HCT116 (cell line): ENCODE results near the gene MAPKAP1. TPM values are rescaled to one million over a fixed set of nuclear protein-coding genes. Genes with fewer than 3 reads are reported as not detected.
A peak's percentile ranks its signal among the peaks of the same experiment; 100 is the strongest.

Experiments used
- ATAC-seq: fragments of 200-7000 bp; cut with Tn5 transposase; 2 replicates; pipeline ENCODE4 v1.9.1; 2020; ENCODE audit warnings: mild to moderate bottlenecking, moderate library complexity
- BruUV-seq: library from RNA; stranded (reverse); fragments of 400-500 nt; replicated peaks from 2 replicates; lab custom pipeline; 2021; lab: Mats Ljungman, UMichigan
- CTCF ChIA-PET: fragments of 300-600 bp; sonication (Branson Sonifier 250); formaldehyde crosslinking; loops from one replicate; lab custom pipeline; 2021; ENCODE audit warnings: antibody characterized with exemption; lab: Charles Lee
- POLR2A ChIA-PET: fragments of 300-600, 350-600 bp; sonication (Branson Sonifier 250); formaldehyde crosslinking; loops from one replicate; lab custom pipeline; 2021; ENCODE audit warnings: antibody characterized with exemption; lab: Charles Lee
- RAD21 ChIA-PET, 2 experiments: fragments of 300-600 bp; sonication (Branson Sonifier 250); formaldehyde crosslinking; loops; one replicate each; lab custom pipeline; 2023; ENCODE audit warnings: low total read pairs in 2 of 2; ENCODE audit not compliant: uncharacterized antibody in 2 of 2, unreplicated experiment in 2 of 2, low non-redundant PET in 1 of 2; lab: Charles Lee
- DNase-seq: peaks from one replicate; pipeline ENCODE4 v3.0.0-alpha.2; 2010; ENCODE audit warnings: low read depth, low spot score
- H2AFZ ChIP-seq: fragments of 200-600 bp; shearing (Covaris generic), sonication (generic); 2 replicates; pipeline ENCODE4 v1.6.1; 2017; ENCODE audit warnings: low read depth, mixed run types, mixed read lengths, antibody characterized with exemption, low read length; ENCODE audit not compliant: poor library complexity, severe bottlenecking
- H3K27ac ChIP-seq: 2 replicates; pipeline ENCODE4 v1.5.1; 2012; ENCODE audit warnings: low read depth, low read length
- H3K27me3 ChIP-seq: fragments of 200-600 bp; sonication (generic); 2 replicates; pipeline ENCODE4 v1.6.1; 2016; ENCODE audit warnings: mixed run types, low read length, mixed read lengths; ENCODE audit not compliant: insufficient read depth
- H3K36me3 ChIP-seq, 2 experiments: fragments of 200-500 bp in 1 of 2; fragments of 200-600 bp in 1 of 2; sonication (Bioruptor generic) in 1 of 2; sonication (generic) in 1 of 2; 2 replicates each; pipeline versions ENCODE4 v1.5.1 to v1.6.1; 2014 to 2016; ENCODE audit warnings: low read length in 2 of 2, inconsistent platforms in 1 of 2, mixed read lengths in 1 of 2, mixed run types in 1 of 2; ENCODE audit not compliant: insufficient read depth in 2 of 2, control insufficient read depth in 1 of 2
- H3K4me1 ChIP-seq, 2 experiments: fragments of 200-600 bp in 1 of 2; sonication (generic) in 1 of 2; 2 replicates each; pipeline versions ENCODE4 v1.5.1 to v1.6.1; 2012 to 2017; ENCODE audit warnings: low read length in 2 of 2, inconsistent platforms in 1 of 2, mild to moderate bottlenecking in 1 of 2, mixed read lengths in 1 of 2, mixed run types in 1 of 2, moderate library complexity in 1 of 2; ENCODE audit not compliant: insufficient read depth in 2 of 2, control insufficient read depth in 1 of 2
- H3K4me2 ChIP-seq: fragments of 200-600 bp; sonication (generic); 2 replicates; pipeline ENCODE4 v1.6.1; 2017; ENCODE audit warnings: mixed run types, low read length, mixed read lengths
- H3K4me3 ChIP-seq, 2 experiments: fragments of 200-600 bp in 1 of 2; sonication (generic) in 1 of 2; replicated peaks in 1 of 2; 2 replicates each; pipeline ENCODE4 v1.5.1; 2011 to 2016; ENCODE audit warnings: low read length in 2 of 2, control low read depth in 1 of 2, low read depth in 1 of 2, mild to moderate bottlenecking in 1 of 2, mixed read lengths in 1 of 2, mixed run types in 1 of 2
- H3K79me2 ChIP-seq: fragments of 200-600 bp; sonication (generic); 2 replicates; pipeline ENCODE4 v1.6.1; 2017; ENCODE audit warnings: mild to moderate bottlenecking, mixed run types, low read length, moderate library complexity, mixed read lengths; ENCODE audit not compliant: insufficient read depth
- H3K9ac ChIP-seq: fragments of 200-600 bp; sonication (generic); 2 replicates; pipeline ENCODE4 v1.6.1; 2016; ENCODE audit warnings: low read length, mixed read lengths
- H3K9me2 ChIP-seq: fragments of 200-600 bp; sonication (generic), shearing (Covaris generic); 2 replicates; pipeline ENCODE4 v1.6.1; 2017; ENCODE audit warnings: mixed run types, mild to moderate bottlenecking, moderate library complexity; ENCODE audit not compliant: insufficient read depth
- H3K9me3 ChIP-seq, 2 experiments: fragments of 200-500 bp in 1 of 2; fragments of 200-600 bp in 1 of 2; sonication (Bioruptor generic) in 1 of 2; sonication (generic) in 1 of 2; 2 replicates each; pipeline ENCODE4 v1.6.1; 2014 to 2017; ENCODE audit warnings: low read length in 2 of 2, mixed read lengths in 2 of 2, inconsistent platforms in 1 of 2, low read depth in 1 of 2, mild to moderate bottlenecking in 1 of 2, mixed run types in 1 of 2, moderate library complexity in 1 of 2; ENCODE audit not compliant: control insufficient read depth in 1 of 2, insufficient read depth in 1 of 2
- H4K20me1 ChIP-seq: fragments of 200-600 bp; sonication (generic), shearing (Covaris generic); 2 replicates; pipeline ENCODE4 v1.6.1; 2017; ENCODE audit warnings: mixed run types, mild to moderate bottlenecking, moderate library complexity; ENCODE audit not compliant: insufficient read depth
- CEBPB ChIP-seq: IDR thresholded peaks from 2 replicates; pipeline ENCODE4 v1.6.1; 2012; ENCODE audit warnings: low read depth
- ELF1 ChIP-seq: IDR thresholded peaks from 2 replicates; pipeline ENCODE4 v1.6.1; 2012; ENCODE audit warnings: low read depth, borderline replicate concordance
- EZH2 ChIP-seq: fragments of 200-600 bp; sonication (generic); IDR thresholded peaks from 2 replicates; pipeline ENCODE4 v1.6.1; 2017; ENCODE audit warnings: antibody characterized with exemption, mixed run types
- EZH2phosphoT487 ChIP-seq: fragments of 200-600 bp; IDR thresholded peaks from 2 replicates; pipeline ENCODE4 v1.6.1; 2018; ENCODE audit warnings: antibody characterized with exemption, borderline replicate concordance
- POLR2A ChIP-seq: IDR thresholded peaks from 2 replicates; pipeline ENCODE4 v1.7.0; 2011; ENCODE audit warnings: borderline replicate concordance; ENCODE audit not compliant: insufficient read depth, insufficient read length; ENCODE audit errors: extremely low read depth
- POLR2AphosphoS5 ChIP-seq: IDR thresholded peaks from 2 replicates; pipeline ENCODE4 v1.6.1; 2011; ENCODE audit warnings: mild to moderate bottlenecking, low read depth, low read length, moderate library complexity
- REST ChIP-seq: IDR thresholded peaks from 2 replicates; pipeline ENCODE4 v1.6.1; 2012; ENCODE audit warnings: low read depth
- SIN3A ChIP-seq: IDR thresholded peaks from 2 replicates; pipeline ENCODE4 v1.6.1; 2012; ENCODE audit warnings: low read depth
- TCF7L2 ChIP-seq: IDR thresholded peaks from 2 replicates; pipeline ENCODE4 v1.7.0; 2011; ENCODE audit warnings: borderline replicate concordance, inconsistent platforms; ENCODE audit not compliant: insufficient read depth, insufficient read length; ENCODE audit errors: extremely low read depth
- ZBTB33 ChIP-seq: IDR thresholded peaks from 2 replicates; pipeline ENCODE4 v1.6.1; 2011; ENCODE audit warnings: mild to moderate bottlenecking, low read length, moderate library complexity; ENCODE audit not compliant: insufficient replicate concordance; ENCODE audit errors: extremely low read depth
- ZFX ChIP-seq: fragments of 450-650 bp; IDR thresholded peaks from 2 replicates; pipeline ENCODE4 v1.6.1; 2017
- intact Hi-C: fragments of 100-400 bp; cut with micrococcal nuclease; formaldehyde crosslinking; loops from 2 replicates; pipeline ENCODE4 v1.10.0; 2022
- total RNA-seq: library from RNA; stranded (reverse); gene quantifications from one replicate; pipeline ENCODE4 v1.2.1, GENCODE V29; 2021; ENCODE audit not compliant: unreplicated experiment
- TF ChIP-seq, protein P1 (sequence below): IDR thresholded peaks from 2 replicates; pipeline ENCODE4 v1.6.1; 2012

The MAPKAP1 gene
- total RNA-seq, 1 experiment from 2014 or later: 72.5 TPM

GRCh38 chr9:125410522-125410894, 296.5 kb downstream of the MAPKAP1 start:
- intact Hi-C loops: no loop called here
- Histone ChIP-seq H3K27me3 (no peaks in the 10 kb centered on the region), H3K9me3 (no peaks in the 10 kb centered on the region), H3K36me3 (no peaks in the 10 kb centered on the region), H3K4me3 (peak overlapping the region; percentile 79 to 81), H3K9ac (peak overlapping the region; percentile 83), H3K4me1 (peaks cover 17 to 54% of the 10 kb centered on the region in 2 experiments), H4K20me1 (no peaks in the 10 kb centered on the region), H3K4me2 (peak overlapping the region; percentile 92), H2AFZ (no peak overlapping the region), H3K9me2 (no peaks in the 10 kb centered on the region), H3K27ac (peak overlapping the region; percentile 82), H3K79me2 (no peaks in the 10 kb centered on the region; the same call in 1 of the 2 replicates)
- ChIA-PET RAD21 (no interaction called here), POLR2A (interaction anchor here (2.8 kb wide), 1 partner anchor 11 kb away, joined by 12 read pairs; no protein-coding TSS in a partner anchor), CTCF (no interaction called here)
- peak; percentile 18 for ATAC-seq
- BruUV-seq: TSS peak; percentile 31
- DNase-seq: no peak
- TF ChIP-seq ZBTB33: no peak
- TF ChIP-seq SIN3A: no peak
- no peak for TF ChIP-seq CEBPB
- no peak; the same call in 1 of the 2 replicates for TF ChIP-seq ZFX
- no peak for TF ChIP-seq ELF1
- TF ChIP-seq EZH2phosphoT487: no peak
- TF ChIP-seq TCF7L2: no peak
- no peak for TF ChIP-seq REST
- no peak for TF ChIP-seq POLR2AphosphoS5
- TF ChIP-seq POLR2A: no peak
- no peak for TF ChIP-seq EZH2
- TF ChIP-seq, protein P1, sequence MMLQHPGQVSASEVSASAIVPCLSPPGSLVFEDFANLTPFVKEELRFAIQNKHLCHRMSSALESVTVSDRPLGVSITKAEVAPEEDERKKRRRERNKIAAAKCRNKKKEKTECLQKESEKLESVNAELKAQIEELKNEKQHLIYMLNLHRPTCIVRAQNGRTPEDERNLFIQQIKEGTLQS: no peak
